Thyroid gland (tissue), 4 donors: ENCODE data around the gene DAPK1.

Source experiments
- POLR2A ChIP-seq, 2 donors: fragments of 450-650 bp; IDR thresholded peaks; one replicate each; pipeline ENCODE4 v1.6.1; 2017; ENCODE audit warnings: antibody characterized with exemption in 2 of 2, mild to moderate bottlenecking in 2 of 2, moderate library complexity in 1 of 2
- TF ChIP-seq, protein P1 (sequence below), 6 experiments: fragments of 200-600 bp in 3 of 6; fragments of 450-650 bp in 3 of 6; sonication (generic) in 3 of 6; IDR thresholded peaks; one replicate each; pipeline ENCODE4 v1.5.1; 2016 to 2019; ENCODE audit warnings: antibody characterized with exemption in 6 of 6, mild to moderate bottlenecking in 2 of 6, inconsistent platforms in 1 of 6, moderate library complexity in 1 of 6

DNA sequence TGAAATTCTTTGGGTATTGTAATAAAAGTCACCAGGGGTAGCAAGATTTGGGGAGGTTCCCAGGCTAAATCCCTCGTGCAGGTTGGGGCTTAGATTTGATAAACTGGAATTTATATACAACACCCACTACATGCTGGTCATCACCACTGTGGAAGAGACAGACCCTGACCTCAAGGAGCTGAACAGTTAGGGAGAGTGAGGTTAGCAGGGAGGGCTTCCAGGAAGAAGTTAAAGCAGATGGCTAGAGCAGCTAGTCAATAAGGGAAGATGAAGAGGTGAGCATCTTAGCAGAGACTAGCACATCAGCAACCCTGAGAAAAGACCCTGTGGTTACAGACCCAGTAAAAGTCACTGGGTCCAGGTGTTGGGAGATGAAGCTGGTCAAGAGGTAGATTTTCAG, 234.7 kb downstream of the DAPK1 start:
- TF ChIP-seq, protein P1, sequence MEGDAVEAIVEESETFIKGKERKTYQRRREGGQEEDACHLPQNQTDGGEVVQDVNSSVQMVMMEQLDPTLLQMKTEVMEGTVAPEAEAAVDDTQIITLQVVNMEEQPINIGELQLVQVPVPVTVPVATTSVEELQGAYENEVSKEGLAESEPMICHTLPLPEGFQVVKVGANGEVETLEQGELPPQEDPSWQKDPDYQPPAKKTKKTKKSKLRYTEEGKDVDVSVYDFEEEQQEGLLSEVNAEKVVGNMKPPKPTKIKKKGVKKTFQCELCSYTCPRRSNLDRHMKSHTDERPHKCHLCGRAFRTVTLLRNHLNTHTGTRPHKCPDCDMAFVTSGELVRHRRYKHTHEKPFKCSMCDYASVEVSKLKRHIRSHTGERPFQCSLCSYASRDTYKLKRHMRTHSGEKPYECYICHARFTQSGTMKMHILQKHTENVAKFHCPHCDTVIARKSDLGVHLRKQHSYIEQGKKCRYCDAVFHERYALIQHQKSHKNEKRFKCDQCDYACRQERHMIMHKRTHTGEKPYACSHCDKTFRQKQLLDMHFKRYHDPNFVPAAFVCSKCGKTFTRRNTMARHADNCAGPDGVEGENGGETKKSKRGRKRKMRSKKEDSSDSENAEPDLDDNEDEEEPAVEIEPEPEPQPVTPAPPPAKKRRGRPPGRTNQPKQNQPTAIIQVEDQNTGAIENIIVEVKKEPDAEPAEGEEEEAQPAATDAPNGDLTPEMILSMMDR (IDR thresholded peaks at IDR 0.05), result no peak
- no peak for TF ChIP-seq POLR2A (IDR thresholded peaks at IDR 0.05)
